Esophagus muscularis mucosa (tissue), 4 donors: ENCODE measurements around the gene GASK1A.
A peak's percentile ranks its signal among the peaks of the same experiment; 100 is the strongest.

ENCODE experiments used
- EP300 ChIP-seq: sonication (generic); formaldehyde crosslinking; IDR thresholded peaks from one replicate; pipeline ENCODE4 v1.6.1; 2017; ENCODE audit warnings: antibody characterized with exemption
- POLR2AphosphoS5 ChIP-seq, 2 donors: sonication (generic); formaldehyde crosslinking; IDR thresholded peaks; one replicate each; pipeline ENCODE4 v1.6.1; 2017; ENCODE audit warnings: antibody characterized with exemption in 2 of 2
- TF ChIP-seq, protein P1 (sequence below), 3 experiments: fragments of 200-600 bp in 2 of 3; fragments of 450-650 bp in 1 of 3; sonication (generic) in 2 of 3; IDR thresholded peaks; one replicate each; pipeline ENCODE4 v1.5.1; 2017 to 2019; ENCODE audit warnings: antibody characterized with exemption in 3 of 3, mild to moderate bottlenecking in 2 of 3, moderate library complexity in 1 of 3

DNA sequence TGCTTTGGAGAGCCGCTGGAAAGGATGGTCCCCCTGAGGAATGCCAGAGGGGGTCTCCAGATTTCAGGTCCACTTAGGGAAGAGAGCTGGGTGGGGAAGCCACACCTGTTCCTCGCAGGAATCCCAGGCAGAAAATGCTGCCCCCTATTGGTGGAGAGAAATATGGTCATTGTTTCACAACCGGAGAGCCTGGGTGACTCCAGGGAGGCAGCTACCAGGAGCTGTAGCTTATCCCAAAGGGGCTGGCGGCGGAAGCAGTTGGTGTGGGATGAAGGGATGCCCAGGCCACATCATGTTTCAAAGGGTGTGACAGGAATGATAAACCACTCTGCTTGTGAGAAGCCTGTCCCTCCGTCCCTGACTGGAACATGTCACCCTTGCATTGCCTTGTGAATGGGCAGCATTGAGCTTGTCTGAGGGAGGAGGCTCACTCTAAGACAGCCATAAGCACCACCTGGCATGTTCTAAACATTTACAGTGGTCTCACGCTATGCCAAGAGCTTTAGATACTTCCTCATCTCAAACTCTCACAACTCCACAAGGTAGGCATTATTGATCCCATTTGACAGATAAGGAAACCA, 92.3 kb downstream of the GASK1A start:
- TF ChIP-seq, protein P1, sequence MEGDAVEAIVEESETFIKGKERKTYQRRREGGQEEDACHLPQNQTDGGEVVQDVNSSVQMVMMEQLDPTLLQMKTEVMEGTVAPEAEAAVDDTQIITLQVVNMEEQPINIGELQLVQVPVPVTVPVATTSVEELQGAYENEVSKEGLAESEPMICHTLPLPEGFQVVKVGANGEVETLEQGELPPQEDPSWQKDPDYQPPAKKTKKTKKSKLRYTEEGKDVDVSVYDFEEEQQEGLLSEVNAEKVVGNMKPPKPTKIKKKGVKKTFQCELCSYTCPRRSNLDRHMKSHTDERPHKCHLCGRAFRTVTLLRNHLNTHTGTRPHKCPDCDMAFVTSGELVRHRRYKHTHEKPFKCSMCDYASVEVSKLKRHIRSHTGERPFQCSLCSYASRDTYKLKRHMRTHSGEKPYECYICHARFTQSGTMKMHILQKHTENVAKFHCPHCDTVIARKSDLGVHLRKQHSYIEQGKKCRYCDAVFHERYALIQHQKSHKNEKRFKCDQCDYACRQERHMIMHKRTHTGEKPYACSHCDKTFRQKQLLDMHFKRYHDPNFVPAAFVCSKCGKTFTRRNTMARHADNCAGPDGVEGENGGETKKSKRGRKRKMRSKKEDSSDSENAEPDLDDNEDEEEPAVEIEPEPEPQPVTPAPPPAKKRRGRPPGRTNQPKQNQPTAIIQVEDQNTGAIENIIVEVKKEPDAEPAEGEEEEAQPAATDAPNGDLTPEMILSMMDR (IDR thresholded peaks at IDR 0.05) = peak in 2 of 3 experiments; percentile 22 to 45
- TF ChIP-seq POLR2AphosphoS5 (IDR thresholded peaks at IDR 0.05) (no peak), EP300 (no peak)
